ENCODE results near the gene LRBA.
A peak's percentile ranks its signal among the peaks of the same experiment; 100 is the strongest.

The LRBA gene

DNA sequence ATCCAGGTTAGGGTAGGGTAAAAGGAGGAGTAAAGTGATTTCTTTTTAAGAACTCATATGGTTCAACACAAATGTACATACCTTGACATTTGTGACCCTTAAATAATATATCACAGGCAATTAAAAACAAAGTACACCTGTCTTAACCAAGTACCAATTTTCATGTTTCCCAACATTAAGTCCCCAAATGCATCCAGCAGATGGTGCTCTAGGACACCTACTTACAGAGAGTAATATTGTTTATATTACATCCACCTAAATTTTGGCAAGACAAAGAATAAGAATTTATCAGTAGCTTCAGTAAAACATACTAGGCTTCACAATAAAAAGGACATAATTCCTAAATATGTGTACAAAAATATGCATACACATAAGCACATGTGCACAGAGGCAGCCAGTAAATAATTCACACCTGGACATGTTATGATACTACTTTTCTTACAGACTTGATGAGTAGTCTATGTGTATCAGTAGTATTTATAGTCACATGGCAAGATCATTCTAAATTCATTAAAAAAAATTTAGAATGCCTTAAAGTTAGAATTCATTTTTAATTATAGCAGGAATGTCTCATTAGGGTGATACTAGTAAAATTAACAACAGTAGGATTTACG, 717.1 kb downstream of the LRBA start:
- DNase-seq = peak; percentile 43 to 72

DNA sequence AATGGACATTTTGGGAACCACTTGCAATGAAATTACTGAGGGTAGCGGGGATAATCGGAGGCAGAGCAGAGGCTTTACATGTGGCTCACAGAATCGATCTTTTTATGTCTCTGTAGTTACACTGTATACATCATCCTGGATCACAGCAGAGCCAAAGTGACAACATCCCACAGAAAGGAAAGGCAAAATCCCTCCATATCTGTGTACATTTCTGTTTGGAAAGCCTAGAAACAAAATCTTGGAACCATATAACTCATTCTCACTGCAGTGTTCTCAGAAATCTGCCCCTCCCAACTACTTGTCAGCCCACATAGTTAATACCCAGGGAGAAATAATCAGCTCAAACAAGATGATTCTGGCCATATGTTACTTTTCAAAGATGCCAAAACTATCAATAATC, 725.2 kb downstream of the LRBA start:
- no peak for DNase-seq

GRCh38 chr4:150289198-150289597, 725.9 kb downstream of the LRBA start:
- no peak for DNase-seq

DNA sequence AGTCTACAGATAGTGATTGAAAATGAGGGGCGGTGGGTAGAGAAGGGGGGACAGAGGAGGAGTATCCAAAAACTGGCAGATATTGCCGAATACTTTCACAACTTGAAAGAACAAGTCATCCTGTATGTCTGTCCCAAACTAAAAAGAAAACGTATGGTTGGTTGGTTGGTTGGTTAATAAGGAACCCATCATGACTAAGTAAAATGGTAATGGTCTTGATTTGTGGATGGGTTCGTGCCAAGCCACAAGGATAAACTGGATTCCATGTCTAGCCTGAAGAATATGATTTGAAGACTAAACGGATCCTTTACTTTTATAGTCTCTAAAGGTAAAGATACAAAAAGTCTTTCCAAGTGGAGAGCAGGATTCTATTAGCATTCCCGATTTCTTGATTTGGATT, 728.4 kb downstream of the LRBA start:
- no peak for DNase-seq

GRCh38 chr4:150283689-150284088, 731.4 kb downstream of the LRBA start:
- no peak for DNase-seq

DNA sequence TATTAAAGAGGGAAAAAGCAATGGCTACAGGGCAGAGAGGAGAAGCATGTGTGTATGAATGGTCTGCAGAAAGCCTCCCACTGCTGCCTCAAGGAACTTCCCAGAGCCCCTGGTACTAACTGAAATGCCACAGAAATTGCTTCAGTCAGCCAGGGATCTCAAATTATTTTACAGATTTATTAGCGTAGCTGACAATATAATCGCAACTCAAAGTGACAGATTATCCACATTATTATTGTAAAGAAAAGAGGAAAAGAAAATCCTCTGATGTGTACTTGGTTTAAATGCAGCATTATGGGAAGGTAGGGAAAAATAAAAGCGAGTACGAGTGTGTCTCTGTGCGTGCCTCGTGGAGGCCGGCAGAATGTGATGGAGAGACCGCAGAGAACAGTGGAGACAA, 734.1 kb downstream of the LRBA start:
- no peak for DNase-seq

- DNase-seq = no peak
These were observed 734.8 kb downstream of the LRBA start for GRCh38 chr4:150280081-150280895.

DNA sequence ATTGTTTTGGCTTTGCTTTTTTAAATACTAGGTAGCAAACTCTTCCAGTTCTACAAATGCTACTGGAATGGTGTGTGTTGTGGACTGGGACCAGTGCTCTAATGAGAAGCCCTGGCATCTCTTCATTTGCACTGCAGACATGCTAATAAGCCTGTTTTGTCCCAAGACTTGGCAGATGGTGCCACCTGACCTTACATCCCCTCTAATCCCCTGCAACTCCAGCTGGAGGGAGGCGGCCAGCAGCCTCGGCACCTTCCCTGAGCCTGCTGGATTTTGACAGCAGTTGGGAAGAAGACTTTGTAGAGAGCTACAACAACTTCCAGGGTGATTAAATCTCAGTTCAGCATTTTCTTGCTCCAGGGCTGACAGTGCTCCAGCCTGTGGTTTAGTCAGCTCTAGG, 736.9 kb downstream of the LRBA start:
- DNase-seq = no peak

DNA sequence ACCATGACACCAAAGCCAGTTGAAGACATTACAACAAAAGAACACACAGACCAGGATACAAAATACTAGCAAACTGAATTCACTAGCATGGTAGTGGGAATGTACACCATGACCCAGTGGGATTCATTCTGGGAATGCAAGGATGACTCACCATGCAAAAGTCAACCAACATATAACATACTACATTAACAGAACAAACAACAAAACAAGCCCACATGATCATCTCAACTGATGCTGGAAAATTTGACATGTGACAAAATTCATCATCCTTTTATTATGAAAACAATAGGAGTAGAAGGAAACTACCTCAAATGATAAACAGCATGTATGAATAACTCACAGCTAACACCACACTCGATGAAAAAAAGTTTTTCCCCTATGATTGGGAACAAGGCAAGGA, 746.6 kb downstream of the LRBA start:
- no peak for DNase-seq

- DNase-seq = no peak
These were observed 749.3 kb downstream of the LRBA start for GRCh38 chr4:150265806-150266205.

GRCh38 chr4:150264595-150265161, 750.4 kb downstream of the LRBA start:
- DNase-seq = no peak

DNA sequence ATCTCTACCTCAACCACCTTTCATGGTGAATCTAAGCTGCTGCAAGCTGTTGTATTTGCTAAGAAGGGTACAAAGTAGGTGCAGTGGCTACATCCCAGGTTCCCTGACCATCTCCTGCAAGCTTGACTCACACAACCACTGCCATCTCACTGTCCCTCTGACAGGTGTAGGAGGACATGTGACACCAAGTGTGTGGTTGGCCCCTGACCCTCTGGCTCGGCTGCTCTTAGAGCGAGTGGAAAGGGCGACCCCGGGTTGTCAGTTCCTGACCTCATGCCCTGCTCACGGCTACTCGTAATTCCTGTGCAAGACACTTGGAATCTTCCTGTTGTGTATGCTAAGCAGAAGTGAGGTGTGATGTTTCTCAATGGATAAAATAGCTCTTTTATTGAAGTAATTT, 752.5 kb downstream of the LRBA start:
- no peak for DNase-seq

DNA sequence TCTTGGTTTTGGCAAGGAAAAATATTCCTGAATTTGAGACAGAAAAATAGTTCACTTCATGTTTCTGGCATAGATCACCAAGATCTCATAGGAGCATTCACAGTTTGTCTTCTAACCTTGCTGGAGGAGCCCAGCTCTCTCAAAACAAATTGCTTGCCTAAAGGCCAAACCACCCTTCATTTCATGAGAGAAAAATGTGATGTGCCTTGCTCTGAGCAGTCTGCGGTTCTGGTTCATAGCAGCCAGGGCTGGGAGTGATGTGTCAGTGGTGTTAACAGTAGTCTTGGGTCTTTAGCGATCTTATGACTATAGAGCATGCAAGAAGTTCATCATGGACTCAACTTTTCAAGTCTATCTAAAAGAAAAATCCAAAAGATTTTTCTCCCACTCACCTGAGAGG, 753.5 kb downstream of the LRBA start:
- no peak for DNase-seq

GRCh38 chr4:150259861-150260567, 755.1 kb downstream of the LRBA start:
- DNase-seq = no peak

GRCh38 chr4:150258569-150258968, 756.5 kb downstream of the LRBA start:
- no peak for DNase-seq

DNA sequence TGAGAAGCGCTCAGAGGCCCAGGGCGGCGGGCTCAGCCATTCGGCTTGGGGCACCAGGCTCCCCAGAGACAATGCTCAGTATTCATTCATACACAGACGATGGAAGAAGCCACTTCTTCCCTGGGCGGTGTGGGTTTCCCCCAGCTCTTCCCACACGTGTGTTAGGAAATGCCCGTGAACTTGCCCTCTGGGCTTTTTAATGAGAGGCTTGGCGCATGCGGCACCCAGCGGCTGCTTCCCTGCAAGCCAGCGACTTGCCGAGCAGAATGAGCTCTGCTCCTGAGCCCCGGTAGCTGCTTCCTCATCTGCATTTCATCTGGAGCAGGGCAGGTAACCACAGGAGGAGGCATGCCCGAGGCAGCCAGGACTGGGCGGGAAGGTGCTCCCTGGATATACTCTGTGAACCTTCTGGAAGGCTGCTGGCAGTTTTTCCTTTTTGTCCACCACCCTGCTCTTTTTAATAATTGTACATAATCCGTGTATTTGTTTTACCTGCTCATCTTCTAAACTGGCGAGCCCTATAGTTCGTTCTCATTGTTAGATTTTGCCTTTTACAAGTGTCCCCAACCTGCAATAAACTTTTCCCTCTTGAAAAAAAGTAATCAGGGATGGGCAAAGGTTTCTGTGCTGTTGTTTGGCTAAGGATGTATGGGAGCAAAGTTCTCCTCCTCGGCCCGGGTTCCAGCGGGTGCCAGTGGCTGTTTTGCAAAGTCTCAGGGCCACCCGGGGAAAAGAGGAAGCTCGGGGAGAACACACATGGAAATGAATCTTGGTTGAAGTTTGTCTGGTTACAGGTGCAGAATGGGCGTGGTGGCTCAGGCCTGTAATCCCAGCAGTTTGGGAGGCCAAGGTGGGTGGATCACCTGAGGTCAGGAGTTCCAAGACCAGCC, 758.0 kb downstream of the LRBA start:
- no peak for DNase-seq

DNA sequence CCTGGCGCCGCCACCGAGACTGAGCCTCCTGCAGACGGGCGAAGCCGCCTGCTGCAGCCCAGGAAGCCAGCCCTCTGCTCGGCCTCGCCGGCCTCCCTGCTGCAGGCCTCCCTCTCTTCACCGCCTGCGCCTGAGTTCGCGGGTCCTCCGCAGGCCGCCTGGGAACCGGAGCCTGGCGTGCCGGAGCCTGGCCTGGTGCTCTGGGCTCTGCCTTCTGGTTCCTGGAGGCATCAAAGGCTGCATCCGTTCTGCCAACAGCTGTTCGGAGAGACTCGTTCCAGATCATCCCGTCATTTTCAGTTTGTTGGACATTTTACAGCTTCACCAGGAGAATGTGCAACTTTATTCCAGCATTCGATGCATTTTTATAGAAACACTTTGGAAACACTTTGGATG, 758.9 kb downstream of the LRBA start:
- DNase-seq = no peak

DNA sequence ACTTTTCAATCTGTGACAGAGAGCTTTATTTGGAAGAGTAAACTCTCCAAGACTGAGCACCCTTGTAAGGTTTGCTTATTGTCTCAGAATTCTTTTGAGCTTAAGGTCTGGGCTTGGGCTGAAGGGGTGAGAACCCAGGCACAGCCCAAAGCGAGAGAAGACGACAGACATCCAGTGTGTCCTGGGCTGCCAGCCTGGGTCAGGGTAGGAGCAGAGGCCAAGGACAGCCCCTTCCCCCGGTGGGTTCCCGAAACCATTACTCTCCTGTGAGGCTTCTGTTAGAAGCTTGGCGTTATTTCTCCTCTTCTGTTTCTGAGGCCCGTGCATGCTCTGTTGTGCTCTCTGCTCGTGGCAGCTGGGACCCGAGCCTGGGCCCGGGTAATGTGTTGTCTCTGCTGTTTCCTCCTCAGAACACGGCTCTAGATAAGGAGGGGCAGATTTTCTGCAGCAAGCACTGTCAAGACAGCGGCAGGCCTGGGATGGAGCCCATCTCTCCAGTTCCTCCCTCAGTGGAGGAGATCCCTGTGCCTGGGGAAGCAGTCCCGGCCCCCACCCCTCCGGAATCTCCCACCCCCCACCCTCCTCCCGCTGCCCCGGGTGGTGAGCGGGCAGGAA, 759.4 kb downstream of the LRBA start:
- DNase-seq = no peak

DNA sequence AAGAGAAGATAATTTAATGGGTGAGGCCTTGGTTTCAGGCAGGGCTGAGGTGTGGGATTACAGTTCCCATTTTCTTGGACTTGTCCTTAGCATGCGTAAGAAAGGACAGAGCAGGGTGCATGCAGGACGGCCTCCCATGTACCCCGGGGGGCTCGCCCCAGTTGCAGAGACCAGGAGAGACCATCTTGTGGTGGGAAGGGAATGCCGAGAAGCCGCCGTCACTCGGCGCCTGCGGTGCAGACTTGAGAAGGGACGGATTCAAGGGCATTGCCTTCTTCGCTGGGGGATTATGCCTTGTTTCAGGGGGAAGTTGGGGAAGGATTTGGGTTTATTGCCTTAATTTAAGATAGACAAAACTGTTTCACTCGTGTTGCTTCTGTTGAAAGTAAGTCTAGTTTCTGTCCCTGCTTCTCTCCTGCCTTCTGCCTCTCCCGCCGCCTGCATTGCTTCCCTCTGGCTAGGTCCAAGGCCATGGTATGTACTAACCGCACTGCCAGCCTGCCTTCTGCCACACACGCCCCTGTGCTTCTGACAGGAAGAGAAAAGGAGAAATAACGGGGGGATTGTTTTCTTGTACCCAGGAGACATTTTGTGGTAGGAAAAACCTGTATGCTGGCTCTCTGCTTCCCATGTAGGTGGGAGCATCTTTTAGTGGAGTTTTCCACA, 761.0 kb downstream of the LRBA start:
- no peak for DNase-seq

GRCh38 chr4:150253416-150253815, 761.7 kb downstream of the LRBA start:
- no peak for DNase-seq

GRCh38 chr4:150252741-150253140, 762.3 kb downstream of the LRBA start:
- no peak for DNase-seq

GRCh38 chr4:150252306-150252705, 762.8 kb downstream of the LRBA start:
- DNase-seq = no peak

All from NCI-H446 (cell line).